GM19463 (cell line): ENCODE measurements around the gene RRP36.
"Not testable (repeated sequence)": the region's sequence is repeated elsewhere in the genome, so short reads cannot be mapped to it uniquely, and the experiment has no call there.

Experiments
- ATAC-seq: cut with Tn5 transposase; IDR thresholded peaks from one replicate; pipeline ENCODE4 v1.9.1; 2021; ENCODE audit warnings: mild to moderate bottlenecking, moderate library complexity; ENCODE audit not compliant: unreplicated experiment

RRP36 gene

GRCh38 chr6:43036712-43037111 lies 15.3 kb downstream of the RRP36 start:
- no peak for ATAC-seq

GRCh38 chr6:43037197-43037596 lies 15.8 kb downstream of the RRP36 start:
- ATAC-seq = no peak

GRCh38 chr6:43037706-43038105 lies 16.3 kb downstream of the RRP36 start:
- no peak for ATAC-seq

GRCh38 chr6:43038727-43039126 lies 17.3 kb downstream of the RRP36 start:
- no peak for ATAC-seq

GRCh38 chr6:43040542-43041257 lies 19.3 kb downstream of the RRP36 start:
- no peak for ATAC-seq

GRCh38 chr6:43041475-43041874 lies 20.1 kb downstream of the RRP36 start:
- ATAC-seq = not testable (repeated sequence)

- no peak for ATAC-seq
These were observed 21.9 kb downstream of the RRP36 start for GRCh38 chr6:43043310-43043709.

GRCh38 chr6:43045371-43045930 lies 24.0 kb downstream of the RRP36 start:
- no peak for ATAC-seq

GRCh38 chr6:43047998-43048397 lies 26.6 kb downstream of the RRP36 start:
- ATAC-seq = no peak

- no peak for ATAC-seq
These were observed 29.6 kb downstream of the RRP36 start for GRCh38 chr6:43050981-43051380.

GRCh38 chr6:43052225-43052841 lies 30.9 kb downstream of the RRP36 start:
- ATAC-seq = no peak

- ATAC-seq = peak; percentile 20
These were observed 31.6 kb downstream of the RRP36 start for GRCh38 chr6:43052842-43053544.

- ATAC-seq = peak; percentile 95
These were observed 32.3 kb downstream of the RRP36 start, which contains the start of gene CUL7 for GRCh38 chr6:43053545-43054205. Gene CUL7, minus strand, starts transcription at chr6:43053851. Its CDS starts 1,063 bp downstream, at chr6:43052788.

GRCh38 chr6:43054206-43054943 lies 33.0 kb downstream of the RRP36 start:
- no peak for ATAC-seq

- ATAC-seq = no peak
These were observed 34.5 kb downstream of the RRP36 start for GRCh38 chr6:43055966-43056365.

- ATAC-seq = no peak
These were observed 37.1 kb downstream of the RRP36 start for GRCh38 chr6:43058531-43058930.

- peak; percentile 96 for ATAC-seq
These were observed 38.0 kb downstream of the RRP36 start, which contains the start of the genes KLC4 and MRPL2 for GRCh38 chr6:43059168-43060033. Gene KLC4, plus strand, starts transcription at chr6:43059631. Its CDS starts 1,705 bp downstream, at chr6:43061336. Gene MRPL2, minus strand, starts transcription at chr6:43059434. Its CDS starts 53 bp downstream, at chr6:43059381.

GRCh38 chr6:43060034-43060754 lies 38.8 kb downstream of the RRP36 start:
- no peak for ATAC-seq
